ENCODE results near the gene CENPS. TPM values are rescaled to one million over a fixed set of nuclear protein-coding genes. Genes with fewer than 3 reads are reported as not detected.

CENPS gene
- total RNA-seq, 2 experiments from 2014 or later: 13.6 to 18.4 TPM

- intact Hi-C loops (cut with micrococcal nuclease; ENCODE audit: unreplicated experiment): loop anchor here (10.0 kb wide), 1 partner anchor 440 kb away; the partner anchor contains the start of gene UBE4B
- no peaks in the 10 kb centered on the region for H3K9me2 ChIP-seq (ENCODE audit: insufficient read depth, low read length)
- H3K9me3 ChIP-seq (ENCODE audit: low read length): no peaks in the 10 kb centered on the region
- peaks cover 7% of the 10 kb centered on the region; the same call in 1 of the 2 replicates for H3K36me3 ChIP-seq (ENCODE audit: insufficient read depth, low read length)
- ChIA-PET CTCF (ENCODE audit: unreplicated experiment) (no interaction called here), POLR2A (interaction anchor here (0.6 to 1.0 kb wide), 4 partner anchors 11 to 422 kb away, joined by 3 to 7 read pairs (median 3); no protein-coding TSS in a partner anchor)
- peak within 1 kb of the TSS; percentile 85 for H3K4me3 ChIP-seq (ENCODE audit: low read depth, low read length, poor library complexity, severe bottlenecking)
- H3K4me2 ChIP-seq (ENCODE audit: low read length): peak within 1 kb of the TSS; percentile 91
- DNase-seq (ENCODE audit: low spot score): peak; percentile 90
- H4K20me1 ChIP-seq (ENCODE audit: insufficient read depth, low read length): peaks cover 4% of the 10 kb centered on the region; the same call in 1 of the 2 replicates
- no peak for TF ChIP-seq CTCF (conservative IDR thresholded peaks at IDR 0.05; ENCODE audit: low read length)
- no peak for TF ChIP-seq EZH2phosphoT487 (IDR thresholded peaks at IDR 0.05; ENCODE audit: borderline replicate concordance, low read depth, low read length)
- BruUV-seq (replicated peaks): no TSS peak
- H3K4me1 ChIP-seq (ENCODE audit: insufficient read depth, low read length, poor library complexity, severe bottlenecking): peaks cover 32% of the 10 kb centered on the region
- peak within 1 kb of the TSS; percentile 88 for H2AFZ ChIP-seq (ENCODE audit: low read length)
- H3K27ac ChIP-seq (ENCODE audit: low read depth, low read length, poor library complexity, severe bottlenecking): peak within 1 kb of the TSS; percentile 96
- H3K79me2 ChIP-seq (ENCODE audit: insufficient read depth, low read depth, low read length): peaks cover 57% of the 10 kb centered on the region
These were observed 44.6 kb downstream of the CENPS start, which contains the start of gene PEX14 for GRCh38 chr1:10474613-10475507. PEX14 (plus strand) TSS chr1:10474950; CDS start chr1:10474967, 17 bp downstream.

GRCh38 chr1:10475510-10475909 is 45.3 kb downstream of the CENPS start:
- Histone ChIP-seq H3K79me2 (ENCODE audit: insufficient read depth, low read depth, low read length) (peaks cover 53% of the 10 kb centered on the region), H3K9me2 (ENCODE audit: insufficient read depth, low read length) (no peaks in the 10 kb centered on the region), H3K9me3 (ENCODE audit: low read length) (no peaks in the 10 kb centered on the region), H2AFZ (ENCODE audit: low read length) (peak overlapping the region; percentile 34), H3K27ac (ENCODE audit: low read depth, low read length, poor library complexity, severe bottlenecking) (peak overlapping the region; percentile 27), H3K4me2 (ENCODE audit: low read length) (peak overlapping the region; percentile 85), H3K4me3 (ENCODE audit: low read depth, low read length, poor library complexity, severe bottlenecking) (peak overlapping the region; percentile 85), H3K4me1 (ENCODE audit: insufficient read depth, low read length, poor library complexity, severe bottlenecking) (peaks cover 32% of the 10 kb centered on the region), H3K36me3 (ENCODE audit: insufficient read depth, low read length) (peaks cover 3% of the 10 kb centered on the region; the same call in 1 of the 2 replicates), H4K20me1 (ENCODE audit: insufficient read depth, low read length) (peaks cover 4% of the 10 kb centered on the region; the same call in 1 of the 2 replicates)
- peak; percentile 14 for DNase-seq (ENCODE audit: low spot score)
- BruUV-seq (replicated peaks): no TSS peak
- TF ChIP-seq CTCF (conservative IDR thresholded peaks at IDR 0.05; ENCODE audit: low read length): no peak
- intact Hi-C loops (cut with micrococcal nuclease; ENCODE audit: unreplicated experiment): loop anchor here (10.0 kb wide), 1 partner anchor 441 kb away; the partner anchor contains the start of gene UBE4B
- ChIA-PET POLR2A (interaction anchor here (0.6 to 1.0 kb wide), 4 partner anchors 10 to 421 kb away, joined by 3 to 7 read pairs (median 3); no protein-coding TSS in a partner anchor), CTCF (ENCODE audit: unreplicated experiment) (no interaction called here)
